GM19240 (cell line): ENCODE measurements around the gene FRMD8.

Experiments
- DNase-seq: peaks from one replicate; pipeline ENCODE4 v3.0.0; 2011; ENCODE audit warnings: low spot score; ENCODE audit not compliant: insufficient read length

The FRMD8 gene

GRCh38 chr11:65425105-65425970, 38.9 kb downstream of the FRMD8 start:
- no peak for DNase-seq

GRCh38 chr11:65425971-65426838, 39.8 kb downstream of the FRMD8 start:
- no peak for DNase-seq

GRCh38 chr11:65426839-65427690, 40.6 kb downstream of the FRMD8 start:
- DNase-seq, result no peak

- no peak for DNase-seq
Measured at GRCh38 chr11:65427691-65428577, 41.5 kb downstream of the FRMD8 start.

GRCh38 chr11:65428578-65429067, 42.2 kb downstream of the FRMD8 start:
- no peak for DNase-seq

- DNase-seq, result no peak
Measured at GRCh38 chr11:65429068-65429681, 42.7 kb downstream of the FRMD8 start.

GRCh38 chr11:65429724-65430405, 43.4 kb downstream of the FRMD8 start:
- DNase-seq, result no peak

GRCh38 chr11:65430406-65431217, 44.2 kb downstream of the FRMD8 start:
- no peak for DNase-seq

- DNase-seq, result no peak
Measured at GRCh38 chr11:65431451-65432099, 45.1 kb downstream of the FRMD8 start.

GRCh38 chr11:65432100-65432650, 45.7 kb downstream of the FRMD8 start:
- DNase-seq, result no peak

GRCh38 chr11:65432686-65433582, 46.5 kb downstream of the FRMD8 start:
- DNase-seq, result no peak

- DNase-seq, result no peak
Measured at GRCh38 chr11:65433657-65434056, 47.2 kb downstream of the FRMD8 start.

GRCh38 chr11:65434057-65434666, 47.7 kb downstream of the FRMD8 start:
- DNase-seq, result no peak

GRCh38 chr11:65434667-65435410, 48.4 kb downstream of the FRMD8 start:
- no peak for DNase-seq

- DNase-seq, result no peak
Measured at GRCh38 chr11:65435411-65435931, 49.0 kb downstream of the FRMD8 start.
